WI38 (cell line): ENCODE measurements around the gene TGM4.

Experiments used
- H3K4me3 ChIP-seq: 2 replicates; pipeline ENCODE4 v1.5.1; 2011; ENCODE audit warnings: low read depth, mild to moderate bottlenecking, control low read depth, low read length
- CTCF ChIP-seq: IDR thresholded peaks from 2 replicates; pipeline ENCODE4 v1.5.1; 2012; ENCODE audit warnings: low read depth, mild to moderate bottlenecking, control low read depth, low read length

TGM4 gene

DNA sequence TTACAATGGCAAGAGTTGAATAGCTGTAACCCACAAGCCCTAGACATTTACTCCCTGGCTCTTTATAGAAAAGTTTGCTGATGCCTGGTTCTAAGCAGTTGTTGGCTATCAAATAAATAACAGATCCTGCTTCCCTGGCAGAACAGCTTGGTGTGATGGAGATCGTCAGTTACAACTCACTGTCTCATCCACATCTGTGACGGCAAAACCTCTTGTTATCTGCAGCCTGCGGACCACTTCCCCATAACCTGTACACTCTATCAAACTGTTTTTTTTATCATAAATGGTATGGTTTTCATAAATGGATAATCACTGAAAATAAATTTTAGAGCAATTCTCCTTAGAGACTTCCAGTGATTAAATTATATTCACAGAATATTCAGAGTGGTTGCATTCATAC, 87.5 kb downstream of the TGM4 start:
- no peak for TF ChIP-seq CTCF
- no peak overlapping the region for H3K4me3 ChIP-seq

DNA sequence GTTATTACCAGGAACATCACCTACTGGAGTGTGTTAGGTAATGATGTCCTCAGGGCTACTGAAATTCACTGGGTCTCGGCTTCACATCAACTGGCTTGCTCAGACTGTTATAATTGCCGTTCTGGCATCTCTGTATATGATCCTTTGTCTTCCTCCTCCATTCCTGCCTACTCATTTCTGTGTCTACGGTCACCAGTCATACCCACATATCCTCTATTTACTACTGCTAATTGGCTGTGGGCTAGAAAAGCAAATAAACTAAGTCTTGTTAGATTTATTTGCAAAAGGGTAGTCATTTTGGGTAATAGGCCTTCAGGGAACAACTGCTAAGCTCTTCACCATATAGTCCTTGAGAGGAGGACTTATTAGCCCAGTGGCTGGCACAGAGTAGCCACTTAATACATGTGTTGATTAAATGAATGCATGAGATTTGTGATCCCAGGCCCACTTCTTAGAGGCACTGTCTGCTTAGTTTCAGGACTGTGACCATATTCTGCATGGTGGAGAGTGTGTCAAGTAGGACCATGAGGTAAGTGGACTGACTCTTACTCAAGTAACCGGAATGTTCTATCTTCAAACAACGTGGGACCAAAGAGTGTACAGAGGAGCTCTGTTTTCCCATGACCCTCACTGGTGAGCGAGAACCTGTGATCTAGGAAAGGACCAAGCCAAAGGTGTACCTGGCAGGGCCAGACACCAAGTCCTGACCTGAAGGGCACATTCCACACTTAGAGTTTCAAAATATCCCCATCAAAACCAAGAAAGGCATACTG, 88.4 kb downstream of the TGM4 start:
- TF ChIP-seq CTCF = no peak
- no peak overlapping the region for H3K4me3 ChIP-seq

GRCh38 chr3:44963571-44964325, 89.3 kb downstream of the TGM4 start:
- H3K4me3 ChIP-seq = no peak overlapping the region
- TF ChIP-seq CTCF = no peak
